OCI-LY7 (cell line): ENCODE results near the gene KLRC2. TPM values are rescaled to one million over a fixed set of nuclear protein-coding genes. Genes with fewer than 3 reads are reported as not detected.
"Not testable (repeated sequence)": the region's sequence is repeated elsewhere in the genome, so short reads cannot be mapped to it uniquely, and the experiment has no call there.

Experiments used
- BruUV-seq: library from RNA; stranded (reverse); fragments of 400-500 nt; replicated peaks from 2 replicates; lab custom pipeline; 2021; lab: Mats Ljungman, UMichigan
- CTCF ChIA-PET: fragments of 300-600 bp; sonication (Branson Sonifier 250); formaldehyde crosslinking; loops from one replicate; lab custom pipeline; 2022; ENCODE audit warnings: antibody characterized with exemption; ENCODE audit not compliant: unreplicated experiment; lab: Charles Lee
- POLR2A ChIA-PET: fragments of 300-600 bp; sonication (Branson Sonifier 250); formaldehyde crosslinking; loops from one replicate; lab custom pipeline; 2022; ENCODE audit warnings: antibody characterized with exemption; lab: Charles Lee
- DNase-seq: peaks from one replicate; pipeline ENCODE4 v3.0.0-alpha.2; 2015; ENCODE audit warnings: low spot score
- H2AFZ ChIP-seq: fragments of 200-600 bp; sonication (generic), shearing (Covaris generic); 2 replicates; pipeline ENCODE4 v1.6.1; 2014; ENCODE audit warnings: mild to moderate bottlenecking, antibody characterized with exemption, low read length, moderate library complexity
- H3K27ac ChIP-seq: fragments of 200-600 bp; sonication (generic); 2 replicates; pipeline ENCODE4 v1.5.1; 2014; ENCODE audit warnings: mixed run types, low read depth, mild to moderate bottlenecking, moderate library complexity, low read length, inconsistent platforms; ENCODE audit not compliant: poor library complexity, severe bottlenecking
- H3K36me3 ChIP-seq: fragments of 200-600 bp; sonication (generic); 2 replicates; pipeline ENCODE4 v1.6.1; 2014; ENCODE audit warnings: mild to moderate bottlenecking, antibody characterized with exemption, low read length, moderate library complexity, mixed read lengths; ENCODE audit not compliant: insufficient read depth
- H3K4me1 ChIP-seq: fragments of 200-600 bp; sonication (generic); 2 replicates; pipeline ENCODE4 v1.5.1; 2014; ENCODE audit warnings: mild to moderate bottlenecking, low read length; ENCODE audit not compliant: insufficient read depth, poor library complexity, severe bottlenecking
- H3K4me2 ChIP-seq: fragments of 200-600 bp; sonication (generic); 2 replicates; pipeline ENCODE4 v1.6.1; 2014; ENCODE audit warnings: mild to moderate bottlenecking, low read length
- H3K4me3 ChIP-seq: fragments of 200-600 bp; sonication (generic); 2 replicates; pipeline ENCODE4 v1.5.1; 2014; ENCODE audit warnings: mild to moderate bottlenecking, low read depth, low read length; ENCODE audit not compliant: poor library complexity, severe bottlenecking
- H3K79me2 ChIP-seq: fragments of 200-600 bp; sonication (generic); 2 replicates; pipeline ENCODE4 v1.6.1; 2016; ENCODE audit warnings: low read depth, mild to moderate bottlenecking, low read length, moderate library complexity, mixed read lengths; ENCODE audit not compliant: insufficient read depth
- H3K9me2 ChIP-seq: fragments of 200-600 bp; sonication (generic); 2 replicates; pipeline ENCODE4 v1.6.1; 2016; ENCODE audit warnings: mild to moderate bottlenecking, low read length, mixed read lengths; ENCODE audit not compliant: insufficient read depth
- H3K9me3 ChIP-seq: fragments of 200-600 bp; sonication (generic); 2 replicates; pipeline ENCODE4 v1.6.1; 2014; ENCODE audit warnings: mild to moderate bottlenecking, mixed run types, low read length, mixed read lengths
- H4K20me1 ChIP-seq: fragments of 200-600 bp; sonication (generic); 2 replicates; pipeline ENCODE4 v1.6.1; 2014; ENCODE audit warnings: mild to moderate bottlenecking, antibody characterized with exemption, low read length, moderate library complexity, mixed read lengths; ENCODE audit not compliant: insufficient read depth
- intact Hi-C: fragments of 100-400 bp; cut with micrococcal nuclease; formaldehyde crosslinking; loops from one replicate; pipeline ENCODE4 v1.10.0; 2022; ENCODE audit not compliant: unreplicated experiment
- total RNA-seq, 2 experiments: library from RNA; depleted of rRNA in 1 of 2; stranded (reverse); fragments of >200 nt in 1 of 2; shearing (Covaris generic) in 1 of 2; gene quantifications; 2 replicates each; pipeline ENCODE4 v1.2.3, GENCODE V29; 2014 to 2022

KLRC2 gene
- total RNA-seq, 2 experiments from 2014 or later: not detected

DNA sequence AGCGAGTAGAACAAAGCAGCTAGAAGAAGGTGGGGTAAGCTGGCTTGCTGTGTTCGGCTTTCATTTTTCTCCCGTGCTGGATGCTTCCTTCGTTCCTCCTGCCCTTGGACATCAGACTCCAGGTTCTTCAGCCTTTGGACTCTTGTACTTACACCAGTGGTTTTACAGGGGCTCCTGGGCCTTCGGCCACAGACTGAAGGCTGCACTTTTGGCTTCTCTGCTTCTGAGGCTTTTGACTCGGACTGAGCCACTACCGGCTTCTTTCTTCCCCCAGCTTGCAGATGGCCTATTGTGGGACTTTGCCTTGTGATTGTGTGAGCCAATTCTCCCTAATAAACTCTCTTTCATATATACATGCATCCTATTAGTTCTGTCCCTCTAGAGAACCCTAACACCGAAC, 9.9 kb downstream of the KLRC2 start:
- H3K9me2 ChIP-seq, POLR2A ChIA-PET, H3K4me1 ChIP-seq, H3K9me3 ChIP-seq, H2AFZ ChIP-seq, H3K4me2 ChIP-seq, BruUV-seq, H3K4me3 ChIP-seq, DNase-seq, H3K27ac ChIP-seq, H3K36me3 ChIP-seq, H3K79me2 ChIP-seq, CTCF ChIA-PET, H4K20me1 ChIP-seq: not testable (repeated sequence)
- intact Hi-C loops: loop anchor here (2.0 kb wide), 1 partner anchor 19 kb away; no protein-coding TSS in a partner anchor

DNA sequence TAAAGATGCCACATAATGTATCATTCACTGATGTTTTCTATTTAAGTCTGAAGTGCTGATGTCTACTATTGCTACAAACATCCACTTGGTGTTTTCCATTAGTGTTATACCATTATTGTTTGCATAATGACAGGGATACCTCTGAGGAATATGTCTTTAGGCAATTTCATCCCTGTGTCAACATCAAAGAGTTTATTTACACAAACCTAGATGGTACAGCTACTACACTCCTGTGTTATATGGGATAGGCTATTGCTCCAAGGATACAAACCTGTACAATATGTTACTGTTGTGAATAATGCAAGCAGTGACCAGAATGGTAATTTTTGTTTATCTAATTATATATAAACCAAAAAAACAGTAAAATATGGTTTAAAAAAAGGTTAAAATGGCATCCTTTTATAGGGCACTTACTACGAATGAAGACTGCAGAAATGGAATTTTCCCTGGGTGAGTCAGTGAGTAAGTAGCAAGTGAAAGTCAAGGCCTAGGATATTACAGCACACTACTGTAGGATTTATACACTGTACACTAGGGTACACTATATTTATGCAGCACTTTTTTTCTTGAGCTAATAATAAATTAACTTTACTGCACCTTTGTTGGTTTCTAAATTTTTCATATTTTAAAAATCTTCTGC, 11.4 kb downstream of the KLRC2 start:
- DNase-seq, H3K4me2 ChIP-seq, CTCF ChIA-PET, H3K36me3 ChIP-seq, H3K4me1 ChIP-seq, H3K9me3 ChIP-seq, H4K20me1 ChIP-seq, POLR2A ChIA-PET, H3K4me3 ChIP-seq, H3K27ac ChIP-seq, H2AFZ ChIP-seq, H3K79me2 ChIP-seq, BruUV-seq, H3K9me2 ChIP-seq, intact Hi-C loops: not testable (repeated sequence)

DNA sequence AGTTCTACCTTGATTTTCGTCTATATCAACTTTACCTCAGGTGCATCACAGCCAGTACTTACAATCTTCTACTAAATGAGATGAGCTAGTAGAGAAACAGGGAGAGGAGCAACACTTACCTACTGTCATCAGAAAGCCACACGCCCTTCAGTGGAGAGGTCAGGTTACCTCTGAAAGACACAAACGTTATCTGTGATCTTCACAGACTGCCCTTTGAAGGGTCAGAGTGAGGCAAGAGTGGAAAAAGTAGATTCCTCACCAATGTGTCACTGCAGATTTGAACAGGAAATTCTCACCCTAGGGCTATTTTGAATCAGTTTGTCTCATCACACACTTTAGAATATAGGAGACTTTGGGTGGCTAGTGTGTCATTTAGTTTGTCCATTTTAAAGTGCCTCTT, 13.7 kb downstream of the KLRC2 start:
- H3K27ac ChIP-seq, H4K20me1 ChIP-seq, H3K9me2 ChIP-seq, H3K9me3 ChIP-seq, H3K36me3 ChIP-seq, DNase-seq, H3K4me1 ChIP-seq, H3K4me3 ChIP-seq, H3K4me2 ChIP-seq, POLR2A ChIA-PET, intact Hi-C loops, H3K79me2 ChIP-seq, H2AFZ ChIP-seq, CTCF ChIA-PET, BruUV-seq: not testable (repeated sequence)

DNA sequence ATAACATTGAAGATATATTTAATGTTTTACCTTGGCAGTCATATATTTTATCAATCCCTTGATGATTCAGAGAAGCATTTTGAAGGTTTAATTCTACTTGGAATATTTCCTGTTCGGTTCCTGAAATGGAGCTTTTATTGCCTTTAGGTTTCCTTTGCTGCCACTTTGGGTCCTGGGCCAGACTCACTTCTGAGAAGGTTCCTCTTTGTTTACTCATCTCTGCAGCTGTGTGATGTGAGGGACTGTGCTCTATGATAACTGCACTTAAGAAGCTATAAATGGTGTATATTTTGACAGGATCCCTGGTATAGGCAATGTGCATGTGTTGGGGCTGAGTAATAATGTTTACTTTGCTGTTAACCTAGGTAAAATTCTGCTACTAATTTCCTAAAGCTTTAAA, 15.5 kb downstream of the KLRC2 start, which contains the start of gene KLRC3:
TSS of gene KLRC3 (minus strand) at position 262 of the 400 bp plus-strand sequence. CDS start at position 217, 45 bp downstream.
- peak within 1 kb of the TSS; percentile 68 for H3K4me3 ChIP-seq
- H4K20me1 ChIP-seq, CTCF ChIA-PET, H3K9me3 ChIP-seq, H3K79me2 ChIP-seq, BruUV-seq, DNase-seq, intact Hi-C loops, H3K9me2 ChIP-seq, H3K36me3 ChIP-seq, H3K4me1 ChIP-seq: not testable (repeated sequence)
- peak within 1 kb of the TSS; percentile 87 for H2AFZ ChIP-seq
- H3K4me2 ChIP-seq: peak within 1 kb of the TSS; percentile 64
- POLR2A ChIA-PET: interaction anchor here (0.7 kb wide), 1 partner anchor 16 kb away, joined by 3 read pairs; no protein-coding TSS in a partner anchor
- H3K27ac ChIP-seq: peak within 1 kb of the TSS; percentile 40
